ENCODE data around the gene EIF3I. TPM values are rescaled to one million over a fixed set of nuclear protein-coding genes. Genes with fewer than 3 reads are reported as not detected.

Gene EIF3I
- 100 to 1,000 TPM; 123 to 224 (median 171) TPM for total RNA-seq

- no peaks in the 10 kb centered on the region for H3K9me3 ChIP-seq
- H3K4me1 ChIP-seq: peaks cover 6 to 41% (median 20%) of the 10 kb centered on the region in 3 donors
- WGBS, 2 donors (ENCODE audit: low coverage in 1 of 2): 0% methylated on average over 28 of the region's 46 CpGs; no CpG with 5 or more reads in 1 of the 2 donors
- H3K27me3 ChIP-seq: no peaks in the 10 kb centered on the region
- H3K27ac ChIP-seq: peak within 1 kb of the TSS; percentile 85 to 92 (median 91)
- peak; percentile 97 for ATAC-seq
- peak within 1 kb of the TSS; percentile 65 to 96 for H3K4me3 ChIP-seq
- H3K36me3 ChIP-seq: peaks cover 0 to 67% of the 10 kb centered on the region in 2 donors
- TF ChIP-seq EP300 (IDR thresholded peaks at IDR 0.05): no peak
- TF ChIP-seq POLR2AphosphoS5 (IDR thresholded peaks at IDR 0.05): peak; percentile 95
- peak; percentile 62 to 65 for TF ChIP-seq POLR2A (IDR thresholded peaks at IDR 0.05)
- TF ChIP-seq CTCF (IDR thresholded peaks at IDR 0.05): no peak
Measured at GRCh38 chr1:32221980-32222755, at the start of gene EIF3I, which contains the start of gene TMEM234. Gene EIF3I (plus strand): TSS chr1:32222407. CDS start chr1:32222442, 35 bp downstream. Gene TMEM234 (minus strand): TSS chr1:32222353. CDS start chr1:32222322, 31 bp downstream.

GRCh38 chr1:32172621-32173245 is 49.5 kb upstream of the EIF3I start:
- H3K27ac ChIP-seq: no peak overlapping the region
- TF ChIP-seq POLR2AphosphoS5 (IDR thresholded peaks at IDR 0.05) (no peak), POLR2A (IDR thresholded peaks at IDR 0.05) (no peak), EP300 (IDR thresholded peaks at IDR 0.05) (no peak), CTCF (IDR thresholded peaks at IDR 0.05) (no peak)
- H3K4me1 ChIP-seq: no peaks in the 10 kb centered on the region
- 75% methylated on average over 1 of the region's 1 CpG; no CpG with 5 or more reads in 1 of the 2 donors for WGBS, 2 donors (ENCODE audit: low coverage in 1 of 2)
- H3K36me3 ChIP-seq: peaks cover 0 to 75% of the 10 kb centered on the region in 2 donors
- H3K27me3 ChIP-seq: no peaks in the 10 kb centered on the region
- H3K9me3 ChIP-seq: no peaks in the 10 kb centered on the region
- ATAC-seq: no peak
- H3K4me3 ChIP-seq: no peak overlapping the region

GRCh38 chr1:32178380-32179192 is 43.6 kb upstream of the EIF3I start:
- H3K36me3 ChIP-seq: peaks cover 0 to 42% of the 10 kb centered on the region in 2 donors
- WGBS, 2 donors (ENCODE audit: low coverage in 1 of 2): 77 to 92% methylated on average over 6 to 7 of the region's 7 CpGs
- no peaks in the 10 kb centered on the region for H3K9me3 ChIP-seq
- peaks cover 7 to 45% (median 14%) of the 10 kb centered on the region in 3 donors for H3K4me1 ChIP-seq
- H3K27ac ChIP-seq: peak overlapping the region; percentile 89 to 96 (median 94)
- peak overlapping the region; percentile 70 to 71 for H3K4me3 ChIP-seq
- TF ChIP-seq POLR2A (IDR thresholded peaks at IDR 0.05): no peak
- no peak for TF ChIP-seq EP300 (IDR thresholded peaks at IDR 0.05)
- no peak for TF ChIP-seq POLR2AphosphoS5 (IDR thresholded peaks at IDR 0.05)
- no peak for TF ChIP-seq CTCF (IDR thresholded peaks at IDR 0.05)
- H3K27me3 ChIP-seq: no peaks in the 10 kb centered on the region
- no peak for ATAC-seq

GRCh38 chr1:32179193-32179442 is 43.1 kb upstream of the EIF3I start:
- Histone ChIP-seq H3K27me3 (no peaks in the 10 kb centered on the region), H3K36me3 (peaks cover 0 to 42% of the 10 kb centered on the region in 2 donors), H3K4me1 (peaks cover 7 to 50% (median 14%) of the 10 kb centered on the region in 3 donors), H3K9me3 (no peaks in the 10 kb centered on the region), H3K4me3 (peak overlapping the region; percentile 70 to 71), H3K27ac (peak overlapping the region; percentile 89 to 96 (median 94))
- peak; percentile 7 for ATAC-seq
- TF ChIP-seq CTCF (IDR thresholded peaks at IDR 0.05) (no peak), EP300 (IDR thresholded peaks at IDR 0.05) (no peak), POLR2A (IDR thresholded peaks at IDR 0.05) (no peak), POLR2AphosphoS5 (IDR thresholded peaks at IDR 0.05) (no peak)
- 4% methylated on average over 5 to 6 of the region's 7 CpGs for WGBS, 2 donors (ENCODE audit: low coverage in 1 of 2)
